Measurements from ENCODE around the gene ARIH1.

Gene ARIH1

DNA sequence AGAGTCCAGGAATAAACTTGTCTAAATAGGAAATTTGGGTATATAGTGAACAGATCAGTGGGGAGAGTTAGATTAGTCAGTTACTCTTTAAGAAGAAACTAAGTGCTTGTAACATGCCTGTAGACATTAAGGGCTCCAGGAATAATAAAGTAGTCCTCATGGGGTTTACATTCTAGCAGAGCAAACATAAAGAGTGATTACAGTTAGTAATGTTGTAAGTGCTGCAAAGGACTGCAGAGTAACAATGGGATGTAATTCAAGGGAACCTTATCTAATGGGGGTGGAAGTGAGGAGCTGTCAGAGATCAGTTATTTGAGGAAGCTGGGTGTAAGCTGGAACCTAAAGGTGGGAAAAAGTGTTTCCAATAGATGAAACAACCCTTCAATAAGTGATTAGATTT, 67.5 kb downstream of the ARIH1 start:
- no peak overlapping the region for H3K23ac ChIP-seq (ENCODE audit: low read length)
- H2BK15ac ChIP-seq (replicated peaks; ENCODE audit: low read depth) = no peak overlapping the region
- H3K79me2 ChIP-seq (ENCODE audit: control insufficient read depth, insufficient read depth, low read length) = peaks cover 2% of the 10 kb centered on the region
- peaks cover 1% of the 10 kb centered on the region for H3K79me1 ChIP-seq (ENCODE audit: low read length)
- H4K5ac ChIP-seq (ENCODE audit: low read length) = no peak overlapping the region
- H2BK5ac ChIP-seq (ENCODE audit: low read length) = no peak overlapping the region
- no peak overlapping the region for H3K27ac ChIP-seq (ENCODE audit: low read depth, low read length)
- no peaks in the 10 kb centered on the region for H3K27me3 ChIP-seq (ENCODE audit: insufficient read depth, low read length, poor library complexity)
- no peak overlapping the region for H2AK5ac ChIP-seq (ENCODE audit: low read length)
- no peak overlapping the region for H3K18ac ChIP-seq (ENCODE audit: low read length)
- H3K4me2 ChIP-seq (ENCODE audit: low read length) = no peak overlapping the region
- H3K36me3 ChIP-seq (ENCODE audit: control insufficient read depth, insufficient read depth, low read length) = no peaks in the 10 kb centered on the region
- no peak overlapping the region for H4K8ac ChIP-seq (ENCODE audit: low read depth, low read length)
- peak; percentile 9 for DNase-seq
- no peak overlapping the region for H3K4me3 ChIP-seq (ENCODE audit: low read length)
- no peak overlapping the region for H3K9ac ChIP-seq (ENCODE audit: low read length)
- no peak overlapping the region for H3K56ac ChIP-seq (ENCODE audit: low read length)
- no peak overlapping the region for H2BK120ac ChIP-seq (ENCODE audit: low read depth, low read length)
- H3K4ac ChIP-seq (ENCODE audit: low read depth, low read length) = no peak overlapping the region
- no peaks in the 10 kb centered on the region for H3K4me1 ChIP-seq (ENCODE audit: control insufficient read depth, low read depth, low read length)

DNA sequence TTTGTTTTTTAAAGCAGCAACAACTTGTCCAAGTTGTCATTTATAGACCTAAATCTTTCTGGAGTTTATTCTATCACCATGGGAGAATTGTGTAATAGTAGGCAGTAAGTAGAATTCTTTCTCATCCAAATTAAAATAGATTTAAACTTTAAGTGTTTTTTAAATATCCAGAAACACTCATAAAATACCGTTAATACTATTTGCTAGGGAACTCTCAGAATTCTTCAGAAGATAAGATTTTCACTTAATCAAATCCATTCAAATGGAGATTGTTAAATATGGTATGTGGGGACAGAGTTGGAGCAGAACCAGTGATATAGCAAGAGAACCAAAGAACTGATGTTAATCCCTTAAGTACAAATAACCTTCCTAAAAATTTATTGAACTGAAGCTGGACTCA, 71.0 kb downstream of the ARIH1 start:
- no peak overlapping the region for H2BK5ac ChIP-seq (ENCODE audit: low read length)
- no peak overlapping the region for H3K9ac ChIP-seq (ENCODE audit: low read length)
- no CpG with 5 or more reads among the region's 1 CpG for WGBS (ENCODE audit: extremely low coverage, insufficient coverage, low lambda C conversion rate)
- no peak overlapping the region for H3K4me2 ChIP-seq (ENCODE audit: low read length)
- H2BK15ac ChIP-seq (replicated peaks; ENCODE audit: low read depth) = no peak overlapping the region
- H3K79me1 ChIP-seq (ENCODE audit: low read length) = peaks cover 1% of the 10 kb centered on the region
- no peak overlapping the region for H4K5ac ChIP-seq (ENCODE audit: low read length)
- H3K36me3 ChIP-seq (ENCODE audit: control insufficient read depth, insufficient read depth, low read length) = no peaks in the 10 kb centered on the region
- no peaks in the 10 kb centered on the region for H3K27me3 ChIP-seq (ENCODE audit: insufficient read depth, low read length, poor library complexity)
- H4K8ac ChIP-seq (ENCODE audit: low read depth, low read length) = no peak overlapping the region
- H3K4me1 ChIP-seq (ENCODE audit: control insufficient read depth, low read depth, low read length) = no peaks in the 10 kb centered on the region
- H2AK5ac ChIP-seq (ENCODE audit: low read length) = no peak overlapping the region
- no peak overlapping the region for H3K4me3 ChIP-seq (ENCODE audit: low read length)
- H2BK120ac ChIP-seq (ENCODE audit: low read depth, low read length) = no peak overlapping the region
- H3K18ac ChIP-seq (ENCODE audit: low read length) = no peak overlapping the region
- H3K27ac ChIP-seq (ENCODE audit: low read depth, low read length) = no peak overlapping the region
- H3K79me2 ChIP-seq (ENCODE audit: control insufficient read depth, insufficient read depth, low read length) = peaks cover 2% of the 10 kb centered on the region
- H3K23ac ChIP-seq (ENCODE audit: low read length) = no peak overlapping the region
- no peak overlapping the region for H3K56ac ChIP-seq (ENCODE audit: low read length)
- no peak for DNase-seq
- H3K4ac ChIP-seq (ENCODE audit: low read depth, low read length) = no peak overlapping the region

DNA sequence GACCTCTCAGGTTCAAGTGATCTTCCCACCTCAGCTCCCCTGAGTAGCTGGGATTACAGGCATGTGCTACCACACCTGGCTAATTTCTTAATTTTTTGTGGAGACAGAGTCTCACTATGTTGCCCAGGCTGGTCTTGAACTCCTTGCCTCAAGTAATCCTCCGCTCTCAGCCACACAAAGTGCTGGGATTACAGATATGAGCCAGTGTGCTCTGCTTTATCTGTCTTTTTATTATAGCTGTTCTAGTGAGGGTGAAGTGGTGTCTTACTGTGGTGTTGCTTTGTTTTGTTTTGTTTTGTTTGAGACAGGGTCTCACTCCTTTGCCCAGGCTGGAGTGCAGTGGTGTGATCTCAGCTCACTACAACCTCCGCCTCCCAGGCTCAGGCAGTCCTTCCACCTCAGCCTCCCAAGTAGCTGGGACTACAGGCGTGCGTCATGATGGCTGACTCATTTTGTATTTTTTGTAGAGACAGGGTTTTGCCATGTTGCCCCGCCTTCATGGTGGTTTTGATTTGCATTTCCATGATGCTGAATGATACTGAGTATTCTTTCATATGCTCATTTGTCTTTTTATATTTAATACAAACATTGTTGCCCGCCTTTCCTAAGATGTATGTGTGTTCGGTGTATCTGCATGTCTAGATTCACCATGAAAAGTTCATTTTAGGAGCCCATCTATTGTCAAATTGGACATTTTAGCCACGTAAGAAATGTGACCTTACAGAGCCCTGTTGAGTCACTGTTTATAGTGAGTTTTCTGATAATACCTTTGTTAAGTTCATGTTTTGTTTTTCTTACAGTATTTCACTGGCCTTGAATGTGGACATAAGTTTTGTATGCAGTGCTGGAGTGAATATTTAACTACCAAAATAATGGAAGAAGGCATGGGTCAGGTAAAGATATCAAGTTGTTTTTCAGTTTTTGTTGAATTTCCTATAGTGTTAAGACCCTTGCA, 80.6 kb downstream of the ARIH1 start:
- no peaks in the 10 kb centered on the region for H3K4me1 ChIP-seq (ENCODE audit: control insufficient read depth, low read depth, low read length)
- H3K36me3 ChIP-seq (ENCODE audit: control insufficient read depth, insufficient read depth, low read length) = no peaks in the 10 kb centered on the region
- no peak overlapping the region for H4K5ac ChIP-seq (ENCODE audit: low read length)
- H3K56ac ChIP-seq (ENCODE audit: low read length) = no peak overlapping the region
- H3K4ac ChIP-seq (ENCODE audit: low read depth, low read length) = no peak overlapping the region
- DNase-seq = no peak
- H4K8ac ChIP-seq (ENCODE audit: low read depth, low read length) = no peak overlapping the region
- H3K79me1 ChIP-seq (ENCODE audit: low read length) = no peaks in the 10 kb centered on the region
- WGBS (ENCODE audit: extremely low coverage, insufficient coverage, low lambda C conversion rate) = no CpG with 5 or more reads among the region's 8 CpGs
- no peaks in the 10 kb centered on the region for H3K27me3 ChIP-seq (ENCODE audit: insufficient read depth, low read length, poor library complexity)
- H3K18ac ChIP-seq (ENCODE audit: low read length) = no peak overlapping the region
- no peak overlapping the region for H2BK5ac ChIP-seq (ENCODE audit: low read length)
- no peak overlapping the region for H2BK120ac ChIP-seq (ENCODE audit: low read depth, low read length)
- peaks cover 2% of the 10 kb centered on the region for H3K79me2 ChIP-seq (ENCODE audit: control insufficient read depth, insufficient read depth, low read length)
- H2BK15ac ChIP-seq (replicated peaks; ENCODE audit: low read depth) = no peak overlapping the region
- H3K23ac ChIP-seq (ENCODE audit: low read length) = no peak overlapping the region
- H3K4me2 ChIP-seq (ENCODE audit: low read length) = no peak overlapping the region
- no peak overlapping the region for H3K27ac ChIP-seq (ENCODE audit: low read depth, low read length)
- no peak overlapping the region for H3K4me3 ChIP-seq (ENCODE audit: low read length)
- H3K9ac ChIP-seq (ENCODE audit: low read length) = no peak overlapping the region
- H2AK5ac ChIP-seq (ENCODE audit: low read length) = no peak overlapping the region

DNA sequence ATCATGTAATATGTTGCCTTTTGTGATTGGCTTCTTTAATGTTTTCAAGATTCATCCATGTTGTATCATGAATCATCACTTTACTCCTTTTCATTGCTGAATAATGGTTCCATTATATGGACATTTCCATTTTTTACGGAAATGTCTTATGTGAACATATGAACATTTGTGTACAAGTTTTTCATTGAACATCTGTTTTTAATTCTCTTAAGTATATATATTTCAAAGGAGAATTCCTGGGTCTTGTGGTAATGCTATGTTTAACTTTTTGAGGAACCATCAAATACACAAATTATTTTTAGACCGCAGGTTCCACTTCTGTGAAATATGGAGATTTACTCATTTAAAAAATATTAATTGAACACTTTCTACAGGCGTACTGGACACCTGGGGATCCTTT, 85.7 kb downstream of the ARIH1 start:
- Histone ChIP-seq H4K5ac (ENCODE audit: low read length) (no peak overlapping the region), H3K4ac (ENCODE audit: low read depth, low read length) (no peak overlapping the region), H3K56ac (ENCODE audit: low read length) (no peak overlapping the region), H3K4me3 (ENCODE audit: low read length) (no peak overlapping the region), H3K79me1 (ENCODE audit: low read length) (peaks cover 2% of the 10 kb centered on the region), H2AK5ac (ENCODE audit: low read length) (no peak overlapping the region), H3K4me2 (ENCODE audit: low read length) (no peak overlapping the region), H2BK15ac (replicated peaks; ENCODE audit: low read depth) (no peak overlapping the region), H2BK5ac (ENCODE audit: low read length) (no peak overlapping the region), H4K8ac (ENCODE audit: low read depth, low read length) (no peak overlapping the region), H3K18ac (ENCODE audit: low read length) (no peak overlapping the region), H2BK120ac (ENCODE audit: low read depth, low read length) (no peak overlapping the region), H3K4me1 (ENCODE audit: control insufficient read depth, low read depth, low read length) (no peaks in the 10 kb centered on the region), H3K79me2 (ENCODE audit: control insufficient read depth, insufficient read depth, low read length) (peaks cover 2% of the 10 kb centered on the region), H3K9ac (ENCODE audit: low read length) (no peak overlapping the region), H3K23ac (ENCODE audit: low read length) (no peak overlapping the region), H3K27me3 (ENCODE audit: insufficient read depth, low read length, poor library complexity) (no peaks in the 10 kb centered on the region), H3K36me3 (ENCODE audit: control insufficient read depth, insufficient read depth, low read length) (no peaks in the 10 kb centered on the region), H3K27ac (ENCODE audit: low read depth, low read length) (no peak overlapping the region)
- DNase-seq = no peak
- no CpG with 5 or more reads among the region's 3 CpGs for WGBS (ENCODE audit: extremely low coverage, insufficient coverage, low lambda C conversion rate)

DNA sequence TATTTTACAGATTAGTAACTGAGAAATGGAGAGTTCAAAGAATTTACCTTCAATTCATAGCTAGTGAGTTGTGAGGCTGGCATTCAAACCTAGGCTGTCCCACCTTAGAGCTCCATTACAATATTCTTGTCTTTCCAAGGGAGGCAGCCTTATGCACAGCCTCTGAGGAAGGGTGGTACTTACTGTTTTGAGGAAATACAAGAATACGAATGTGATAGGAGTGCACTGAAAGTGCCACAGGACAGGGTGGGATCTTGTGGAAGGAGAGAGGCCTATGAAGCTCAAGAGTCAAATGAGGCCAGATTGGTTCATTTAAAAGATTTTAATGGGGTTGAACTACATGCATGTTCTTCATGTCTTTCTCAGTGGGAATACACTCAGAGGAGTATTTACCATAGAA, 86.3 kb downstream of the ARIH1 start:
- no peak overlapping the region for H2BK15ac ChIP-seq (replicated peaks; ENCODE audit: low read depth)
- no CpG with 5 or more reads among the region's 1 CpG for WGBS (ENCODE audit: extremely low coverage, insufficient coverage, low lambda C conversion rate)
- no peak overlapping the region for H2BK5ac ChIP-seq (ENCODE audit: low read length)
- no peak for DNase-seq
- H3K4me1 ChIP-seq (ENCODE audit: control insufficient read depth, low read depth, low read length) = no peaks in the 10 kb centered on the region
- no peak overlapping the region for H3K4ac ChIP-seq (ENCODE audit: low read depth, low read length)
- no peak overlapping the region for H3K27ac ChIP-seq (ENCODE audit: low read depth, low read length)
- no peak overlapping the region for H3K56ac ChIP-seq (ENCODE audit: low read length)
- no peaks in the 10 kb centered on the region for H3K27me3 ChIP-seq (ENCODE audit: insufficient read depth, low read length, poor library complexity)
- H3K23ac ChIP-seq (ENCODE audit: low read length) = no peak overlapping the region
- H2BK120ac ChIP-seq (ENCODE audit: low read depth, low read length) = no peak overlapping the region
- H4K5ac ChIP-seq (ENCODE audit: low read length) = no peak overlapping the region
- no peak overlapping the region for H3K4me2 ChIP-seq (ENCODE audit: low read length)
- peaks cover 2% of the 10 kb centered on the region for H3K79me1 ChIP-seq (ENCODE audit: low read length)
- no peak overlapping the region for H3K4me3 ChIP-seq (ENCODE audit: low read length)
- H3K36me3 ChIP-seq (ENCODE audit: control insufficient read depth, insufficient read depth, low read length) = no peaks in the 10 kb centered on the region
- peaks cover 2% of the 10 kb centered on the region for H3K79me2 ChIP-seq (ENCODE audit: control insufficient read depth, insufficient read depth, low read length)
- no peak overlapping the region for H3K18ac ChIP-seq (ENCODE audit: low read length)
- H2AK5ac ChIP-seq (ENCODE audit: low read length) = no peak overlapping the region
- no peak overlapping the region for H4K8ac ChIP-seq (ENCODE audit: low read depth, low read length)
- H3K9ac ChIP-seq (ENCODE audit: low read length) = no peak overlapping the region

DNA sequence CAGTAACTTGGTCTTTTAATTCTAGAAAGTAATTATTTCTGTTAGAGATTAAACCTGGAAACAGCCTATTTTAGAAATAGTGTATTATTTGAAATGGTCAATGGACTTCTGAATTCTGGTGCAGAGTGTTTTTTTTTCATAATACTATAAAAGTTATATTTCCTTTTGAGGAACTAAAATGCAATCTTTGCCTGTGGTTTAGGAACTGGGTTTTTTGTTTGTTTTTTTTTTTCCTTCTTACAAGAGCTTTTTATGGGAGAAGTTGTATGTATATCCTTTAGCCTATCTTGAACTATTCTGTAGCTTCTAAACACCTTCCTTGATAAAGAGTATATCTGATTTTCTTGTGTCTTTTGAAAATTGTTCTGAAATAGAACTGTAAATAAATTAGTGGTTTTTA, 88.3 kb downstream of the ARIH1 start:
- Histone ChIP-seq H3K56ac (ENCODE audit: low read length) (no peak overlapping the region), H3K4me1 (ENCODE audit: control insufficient read depth, low read depth, low read length) (no peaks in the 10 kb centered on the region), H2BK120ac (ENCODE audit: low read depth, low read length) (no peak overlapping the region), H2BK15ac (replicated peaks; ENCODE audit: low read depth) (no peak overlapping the region), H3K36me3 (ENCODE audit: control insufficient read depth, insufficient read depth, low read length) (no peaks in the 10 kb centered on the region), H2BK5ac (ENCODE audit: low read length) (no peak overlapping the region), H3K4me3 (ENCODE audit: low read length) (no peak overlapping the region), H3K79me2 (ENCODE audit: control insufficient read depth, insufficient read depth, low read length) (peaks cover 2% of the 10 kb centered on the region), H2AK5ac (ENCODE audit: low read length) (no peak overlapping the region), H4K8ac (ENCODE audit: low read depth, low read length) (no peak overlapping the region), H3K27ac (ENCODE audit: low read depth, low read length) (no peak overlapping the region), H4K5ac (ENCODE audit: low read length) (no peak overlapping the region), H3K9ac (ENCODE audit: low read length) (no peak overlapping the region), H3K27me3 (ENCODE audit: insufficient read depth, low read length, poor library complexity) (no peaks in the 10 kb centered on the region), H3K23ac (ENCODE audit: low read length) (no peak overlapping the region), H3K18ac (ENCODE audit: low read length) (no peak overlapping the region), H3K4me2 (ENCODE audit: low read length) (no peak overlapping the region), H3K79me1 (ENCODE audit: low read length) (peaks cover 2% of the 10 kb centered on the region), H3K4ac (ENCODE audit: low read depth, low read length) (no peak overlapping the region)
- DNase-seq = no peak
